ENCODE measurements around the gene RSPRY1.

GRCh38 chr16:57260294-57260929 lies 74.3 kb downstream of the RSPRY1 start:
- TF ChIP-seq EZH2phosphoT487 (IDR thresholded peaks at IDR 0.05; ENCODE audit: insufficient read depth, low read depth) (no peak), EZH2 (IDR thresholded peaks at IDR 0.05; ENCODE audit: insufficient read depth, poor library complexity, severe bottlenecking) (no peak)

All from GM23248 (cell line).